ENCODE results near the gene VIT.

- TF ChIP-seq EZH2phosphoT487 (IDR thresholded peaks at IDR 0.05; ENCODE audit: insufficient read depth, low read depth): no peak
- no peak for TF ChIP-seq EZH2 (IDR thresholded peaks at IDR 0.05; ENCODE audit: insufficient read depth, poor library complexity, severe bottlenecking)
Measured at GRCh38 chr2:36706021-36706876, 9.7 kb downstream of the VIT start.

Measured in GM23248 (cell line).